Testis (tissue), 2 donors: ENCODE data around the gene ABCA12.

Source experiments
- CTCF ChIP-seq, 3 experiments: fragments of 450-650 bp in 2 of 3; fragments of 200-600 bp in 1 of 3; sonication (generic) in 1 of 3; IDR thresholded peaks; one replicate each; pipeline ENCODE4 v1.5.1; 2016 to 2019; ENCODE audit warnings: antibody characterized with exemption in 3 of 3, mild to moderate bottlenecking in 2 of 3, moderate library complexity in 1 of 3
- POLR2A ChIP-seq: fragments of 450-650 bp; IDR thresholded peaks from one replicate; pipeline ENCODE4 v1.6.1; 2017; ENCODE audit warnings: antibody characterized with exemption, mild to moderate bottlenecking, moderate library complexity

GRCh38 chr2:214995409-214995808 is 143.0 kb downstream of the ABCA12 start:
- no peak for TF ChIP-seq CTCF (IDR thresholded peaks at IDR 0.05)
- no peak for TF ChIP-seq POLR2A
